HG03097 (cell line): ENCODE results near the gene SERPINB3.
"Not testable (repeated sequence)": the region's sequence is repeated elsewhere in the genome, so short reads cannot be mapped to it uniquely, and the experiment has no call there.

ENCODE experiments used
- ATAC-seq: cut with Tn5 transposase; IDR thresholded peaks from one replicate; pipeline ENCODE4 v1.9.1; 2021; ENCODE audit not compliant: unreplicated experiment, low FRiP score

The SERPINB3 gene

GRCh38 chr18:63648241-63648640 lies 13.5 kb downstream of the SERPINB3 start:
- no peak for ATAC-seq

DNA sequence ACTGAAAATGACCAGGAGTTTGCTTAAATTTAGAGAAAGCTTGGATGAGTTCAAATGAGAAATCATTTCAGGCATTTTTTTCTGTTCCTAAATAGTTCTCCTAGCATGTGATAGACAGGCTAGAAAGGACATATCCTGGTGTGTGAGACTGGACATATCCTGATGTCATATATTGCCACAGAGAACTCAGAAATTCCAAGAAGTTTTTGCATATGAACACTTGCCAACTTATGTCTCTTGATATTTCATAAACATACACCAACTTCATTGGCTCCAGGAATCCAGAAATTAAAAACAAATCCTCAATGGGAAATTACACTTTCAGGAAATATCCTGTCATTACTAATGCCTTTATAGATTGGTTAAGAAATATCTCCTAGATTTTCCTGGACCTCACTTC lies 14.8 kb downstream of the SERPINB3 start:
- ATAC-seq = no peak

DNA sequence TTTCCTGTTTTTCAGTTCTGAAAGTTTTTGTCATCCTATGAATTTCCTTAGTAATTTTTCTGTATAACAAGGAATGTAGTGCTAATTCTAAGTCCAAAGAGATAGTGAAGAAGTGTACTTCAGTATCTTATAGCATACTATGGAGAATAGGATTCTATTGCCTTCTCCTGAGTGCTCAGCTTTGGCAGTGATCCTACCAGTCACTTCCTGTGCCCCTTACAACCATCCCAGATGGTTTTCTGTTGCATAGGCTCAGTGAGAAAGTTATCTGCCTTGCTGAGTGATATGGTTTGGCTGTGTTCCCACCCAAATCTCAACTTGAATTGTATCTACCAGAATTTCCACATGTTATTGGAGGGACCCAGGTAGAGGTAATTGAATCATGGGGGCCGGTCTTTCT lies 17.0 kb downstream of the SERPINB3 start:
- not testable (repeated sequence) for ATAC-seq

GRCh38 chr18:63644142-63644541 lies 17.6 kb downstream of the SERPINB3 start, which contains the start of gene SERPINB4:
SERPINB4 (minus strand) TSS chr18:63644256; CDS start chr18:63643577, 679 bp downstream.
- ATAC-seq = not testable (repeated sequence)

GRCh38 chr18:63642668-63643356 lies 18.9 kb downstream of the SERPINB3 start:
- ATAC-seq = not testable (repeated sequence)

GRCh38 chr18:63641157-63641680 lies 20.5 kb downstream of the SERPINB3 start:
- not testable (repeated sequence) for ATAC-seq

DNA sequence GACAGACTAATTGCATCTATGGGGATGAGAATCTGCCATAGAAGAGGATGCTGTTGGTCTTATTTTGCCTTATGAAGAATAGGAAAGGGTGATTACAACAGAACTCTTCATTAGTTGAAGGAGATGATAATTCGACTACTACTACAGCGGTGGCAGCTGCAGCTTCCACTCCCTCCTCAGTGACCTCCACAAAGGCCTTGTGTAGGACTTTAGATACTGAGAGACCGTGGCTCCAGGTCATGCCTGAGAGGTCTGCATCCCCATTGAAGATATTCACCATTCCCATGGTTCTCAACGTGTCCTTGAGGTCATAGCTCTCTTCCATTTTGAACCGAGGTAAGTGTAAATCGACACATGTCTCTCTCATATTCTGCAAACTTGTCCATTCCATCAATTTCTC lies 24.0 kb downstream of the SERPINB3 start:
- no peak for ATAC-seq

GRCh38 chr18:63627819-63628218 lies 33.9 kb downstream of the SERPINB3 start:
- no peak for ATAC-seq

- ATAC-seq = no peak
Measured at GRCh38 chr18:63626431-63626830, 35.3 kb downstream of the SERPINB3 start.

GRCh38 chr18:63624863-63625262 lies 36.8 kb downstream of the SERPINB3 start:
- ATAC-seq = no peak

GRCh38 chr18:63619661-63620060 lies 42.0 kb downstream of the SERPINB3 start:
- ATAC-seq = no peak

GRCh38 chr18:63617915-63618234 lies 43.8 kb downstream of the SERPINB3 start:
- ATAC-seq = no peak

DNA sequence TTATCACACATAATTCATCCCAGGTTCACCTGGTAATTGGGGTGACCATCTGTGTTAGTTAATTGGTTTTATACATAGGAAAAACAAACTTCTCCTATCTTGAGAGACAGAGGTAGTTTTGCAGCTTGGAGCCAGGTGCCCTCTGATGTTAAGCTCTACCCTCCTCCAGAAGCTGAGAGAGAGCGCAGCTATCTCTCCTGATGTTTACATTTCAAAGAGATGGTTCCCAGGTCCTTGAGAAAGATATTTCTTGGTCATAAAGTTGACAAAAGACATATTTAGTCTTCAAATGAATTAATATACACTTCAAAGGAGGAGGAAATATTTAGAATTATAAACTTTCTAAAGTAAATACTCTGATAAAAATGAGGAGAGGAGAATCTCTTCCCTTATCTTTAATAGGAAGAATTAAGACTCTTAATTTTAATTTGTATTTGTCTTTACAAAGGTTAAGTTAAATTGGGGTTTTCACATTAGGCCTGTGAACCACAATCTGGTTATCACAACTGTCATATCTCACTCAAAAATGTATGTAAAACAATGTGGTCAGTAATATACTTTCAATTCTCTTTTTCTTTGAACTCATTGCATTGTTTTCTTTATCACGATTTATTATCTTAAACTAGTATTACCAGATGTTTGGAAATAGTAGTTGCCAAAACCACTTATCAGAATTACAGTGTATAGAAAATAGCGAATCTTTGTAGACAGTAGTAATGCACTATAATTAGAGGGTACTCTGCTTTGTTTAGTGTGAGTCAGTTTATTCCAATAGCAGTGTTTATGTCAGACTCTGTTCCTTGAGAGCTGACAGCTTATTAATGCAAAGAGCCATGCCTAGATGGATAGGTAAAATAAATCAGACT lies 44.4 kb downstream of the SERPINB3 start:
- ATAC-seq = peak; percentile 56

DNA sequence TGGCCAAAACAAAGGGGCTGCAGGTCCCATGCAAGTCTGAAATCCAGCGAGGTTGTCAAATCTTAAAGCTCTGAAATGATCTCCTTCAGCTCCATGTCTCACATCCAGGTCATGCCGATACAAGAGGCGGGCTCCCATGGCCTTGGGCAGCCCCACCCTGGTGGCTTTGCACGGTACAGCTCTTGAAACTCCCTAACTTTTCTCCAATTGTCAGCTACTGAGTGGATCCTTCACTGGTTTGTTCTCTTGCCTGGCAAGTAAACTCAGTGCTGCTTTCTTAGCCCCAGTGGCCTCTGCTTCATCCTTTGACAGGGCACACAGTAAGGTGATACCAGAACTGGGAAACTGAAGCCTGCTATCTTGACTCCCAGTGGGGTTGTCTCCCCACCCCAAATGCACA lies 48.3 kb downstream of the SERPINB3 start:
- ATAC-seq = no peak

DNA sequence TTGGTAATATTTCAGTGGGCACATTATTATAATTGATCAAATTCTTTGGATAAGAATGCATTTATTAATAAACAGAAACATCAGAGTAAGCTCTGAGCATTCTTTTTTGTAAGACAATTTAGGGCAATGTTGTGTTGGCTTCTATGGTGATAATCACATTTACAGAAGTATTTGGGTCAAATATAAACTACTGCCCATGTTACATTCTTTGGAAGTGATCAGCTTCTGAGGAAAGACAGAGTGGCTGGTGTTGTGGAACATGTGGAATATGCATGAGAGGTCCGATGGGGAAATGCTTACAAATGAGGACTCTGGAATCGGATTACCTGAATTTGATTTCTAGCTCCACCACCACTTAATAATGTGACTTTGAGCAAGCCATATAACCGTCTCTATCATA lies 55.2 kb downstream of the SERPINB3 start:
- no peak for ATAC-seq
